Measurements from ENCODE around the gene EP300.

The EP300 gene

DNA sequence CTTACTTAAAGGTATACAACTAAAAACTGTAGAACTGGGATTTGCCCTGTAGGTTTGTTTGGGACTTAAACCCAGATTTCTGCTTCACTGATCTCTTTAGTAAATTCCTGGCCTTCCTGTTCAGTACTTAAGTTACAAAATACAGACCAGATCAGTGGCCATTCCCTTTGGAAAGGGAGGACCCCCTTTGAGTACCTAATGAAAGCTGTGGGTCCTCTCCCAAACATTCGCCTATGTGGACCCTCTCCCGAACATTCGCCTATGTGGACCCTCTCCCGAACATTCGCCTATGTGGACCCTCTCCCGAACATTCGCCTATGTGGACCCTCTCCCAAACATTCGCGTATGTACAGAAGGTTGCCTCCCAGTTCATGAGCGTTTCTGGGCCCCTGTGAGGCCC, 123.0 kb downstream of the EP300 start:
- Histone ChIP-seq H3K4me2 (ENCODE audit: low read length) (no peak overlapping the region), H4K20me1 (ENCODE audit: control insufficient read depth, insufficient read depth, low read depth, low read length) (no peaks in the 10 kb centered on the region), H3K79me2 (ENCODE audit: control insufficient read depth, low read length) (peaks cover 9% of the 10 kb centered on the region; the same call in 1 of the 2 replicates)

DNA sequence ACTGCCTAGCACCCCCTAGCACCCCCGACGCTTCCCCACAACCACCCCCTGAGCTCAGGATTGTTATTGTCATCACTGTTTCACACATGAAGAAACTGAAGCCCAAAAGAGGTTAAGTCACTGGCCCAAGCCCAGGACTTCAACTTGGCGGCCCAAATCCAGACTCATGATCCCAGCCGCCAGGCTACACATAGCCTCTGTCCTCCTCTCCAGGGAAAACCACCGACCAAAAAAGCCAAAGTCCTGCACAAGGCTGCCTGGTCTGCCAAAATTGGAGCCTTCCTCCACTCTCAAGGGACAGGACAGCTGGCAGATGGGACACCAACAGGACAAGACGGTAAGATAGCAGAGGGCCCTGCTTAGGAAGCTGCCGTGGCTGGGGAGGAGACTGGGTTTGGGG, 123.5 kb downstream of the EP300 start:
- Histone ChIP-seq H3K4me3 (ENCODE audit: low read length) (no peak overlapping the region), H3K27me3 (ENCODE audit: control insufficient read depth, low read length) (no peaks in the 10 kb centered on the region), H3K9me2 (replicated peaks; ENCODE audit: control insufficient read depth, low read length) (no peaks in the 10 kb centered on the region), H3K79me2 (ENCODE audit: control insufficient read depth, low read length) (peaks cover 5% of the 10 kb centered on the region; the same call in 1 of the 2 replicates), H3F3A (ENCODE audit: control insufficient read depth, insufficient read depth) (no peaks in the 10 kb centered on the region), H3K9me3 (ENCODE audit: control insufficient read depth, insufficient read depth, low read length) (no peaks in the 10 kb centered on the region), H3K4me1 (ENCODE audit: control insufficient read depth, low read length) (peaks cover 21% of the 10 kb centered on the region), H3K36me3 (ENCODE audit: control insufficient read depth, low read length) (peaks cover 88% of the 10 kb centered on the region), H4K20me1 (ENCODE audit: control insufficient read depth, insufficient read depth, low read depth, low read length) (no peaks in the 10 kb centered on the region), H3K27ac (ENCODE audit: low read depth, low read length) (no peak overlapping the region), H3K4me2 (ENCODE audit: low read length) (no peak overlapping the region)
- no peak for TF ChIP-seq EZH2phosphoT487 (IDR thresholded peaks at IDR 0.05; ENCODE audit: borderline replicate concordance, low read length)
- TF ChIP-seq, protein P1, sequence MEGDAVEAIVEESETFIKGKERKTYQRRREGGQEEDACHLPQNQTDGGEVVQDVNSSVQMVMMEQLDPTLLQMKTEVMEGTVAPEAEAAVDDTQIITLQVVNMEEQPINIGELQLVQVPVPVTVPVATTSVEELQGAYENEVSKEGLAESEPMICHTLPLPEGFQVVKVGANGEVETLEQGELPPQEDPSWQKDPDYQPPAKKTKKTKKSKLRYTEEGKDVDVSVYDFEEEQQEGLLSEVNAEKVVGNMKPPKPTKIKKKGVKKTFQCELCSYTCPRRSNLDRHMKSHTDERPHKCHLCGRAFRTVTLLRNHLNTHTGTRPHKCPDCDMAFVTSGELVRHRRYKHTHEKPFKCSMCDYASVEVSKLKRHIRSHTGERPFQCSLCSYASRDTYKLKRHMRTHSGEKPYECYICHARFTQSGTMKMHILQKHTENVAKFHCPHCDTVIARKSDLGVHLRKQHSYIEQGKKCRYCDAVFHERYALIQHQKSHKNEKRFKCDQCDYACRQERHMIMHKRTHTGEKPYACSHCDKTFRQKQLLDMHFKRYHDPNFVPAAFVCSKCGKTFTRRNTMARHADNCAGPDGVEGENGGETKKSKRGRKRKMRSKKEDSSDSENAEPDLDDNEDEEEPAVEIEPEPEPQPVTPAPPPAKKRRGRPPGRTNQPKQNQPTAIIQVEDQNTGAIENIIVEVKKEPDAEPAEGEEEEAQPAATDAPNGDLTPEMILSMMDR (IDR thresholded peaks at IDR 0.05; ENCODE audit: low read depth, low read length, poor library complexity, severe bottlenecking) = no peak

More for the DNA sequence above, 123.0 kb downstream of the EP300 start:
- Histone ChIP-seq H3K27me3 (ENCODE audit: control insufficient read depth, low read length) (no peaks in the 10 kb centered on the region), H3K9me3 (ENCODE audit: control insufficient read depth, insufficient read depth, low read length) (no peaks in the 10 kb centered on the region), H3K4me1 (ENCODE audit: control insufficient read depth, low read length) (peaks cover 21% of the 10 kb centered on the region), H3K4me3 (ENCODE audit: low read length) (no peak overlapping the region), H3K9me2 (replicated peaks; ENCODE audit: control insufficient read depth, low read length) (no peaks in the 10 kb centered on the region), H3K27ac (ENCODE audit: low read depth, low read length) (no peak overlapping the region), H3K36me3 (ENCODE audit: control insufficient read depth, low read length) (peaks cover 87% of the 10 kb centered on the region), H3F3A (ENCODE audit: control insufficient read depth, insufficient read depth) (no peaks in the 10 kb centered on the region)
- TF ChIP-seq, protein P1 (IDR thresholded peaks at IDR 0.05; ENCODE audit: low read depth, low read length, poor library complexity, severe bottlenecking) = no peak
- TF ChIP-seq EZH2phosphoT487 (IDR thresholded peaks at IDR 0.05; ENCODE audit: borderline replicate concordance, low read length) = no peak

DNA sequence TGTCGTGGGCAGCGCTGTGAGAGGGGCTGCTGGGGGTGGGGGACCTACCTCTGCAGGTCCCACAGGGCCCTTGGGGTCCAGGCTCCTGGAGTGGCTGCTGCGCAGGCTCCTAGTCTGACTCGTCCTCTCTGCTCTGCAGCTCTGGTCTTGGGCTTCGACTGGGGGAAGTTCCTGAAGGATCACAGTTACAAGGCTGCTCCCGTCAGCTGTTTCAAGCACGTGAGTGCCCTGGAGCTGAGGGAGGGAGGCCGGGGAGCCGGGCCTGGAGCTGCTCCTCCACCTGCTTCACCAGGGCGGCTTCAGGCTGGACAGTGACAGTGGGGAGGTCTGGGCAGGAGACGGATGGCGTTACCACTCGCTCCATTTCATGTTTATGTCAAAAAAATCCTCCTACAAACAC, 124.6 kb downstream of the EP300 start:
- Histone ChIP-seq H3K4me2 (ENCODE audit: low read length) (peak overlapping the region; percentile 41; the same call in 1 of the 2 replicates), H3F3A (ENCODE audit: control insufficient read depth, insufficient read depth) (no peaks in the 10 kb centered on the region), H3K4me3 (ENCODE audit: low read length) (no peak overlapping the region), H3K27ac (ENCODE audit: low read depth, low read length) (peak overlapping the region; percentile 40; the same call in 1 of the 2 replicates), H4K20me1 (ENCODE audit: control insufficient read depth, insufficient read depth, low read depth, low read length) (no peaks in the 10 kb centered on the region), H3K4me1 (ENCODE audit: control insufficient read depth, low read length) (peaks cover 21% of the 10 kb centered on the region), H3K9me3 (ENCODE audit: control insufficient read depth, insufficient read depth, low read length) (no peaks in the 10 kb centered on the region), H3K9me2 (replicated peaks; ENCODE audit: control insufficient read depth, low read length) (no peaks in the 10 kb centered on the region), H3K27me3 (ENCODE audit: control insufficient read depth, low read length) (no peaks in the 10 kb centered on the region), H3K79me2 (ENCODE audit: control insufficient read depth, low read length) (peaks cover 2% of the 10 kb centered on the region; the same call in 1 of the 2 replicates), H3K36me3 (ENCODE audit: control insufficient read depth, low read length) (peaks cover 89% of the 10 kb centered on the region)
- no peak for TF ChIP-seq EZH2phosphoT487 (IDR thresholded peaks at IDR 0.05; ENCODE audit: borderline replicate concordance, low read length)
- TF ChIP-seq, protein P1 (IDR thresholded peaks at IDR 0.05; ENCODE audit: low read depth, low read length, poor library complexity, severe bottlenecking) = no peak
